DOHH2 (cell line): ENCODE measurements around the gene TMEM61.
"Not testable (repeated sequence)": the region's sequence is repeated elsewhere in the genome, so short reads cannot be mapped to it uniquely, and the experiment has no call there.

ENCODE experiments used
- H3F3A ChIP-seq: fragments of 200-600 bp; sonication (generic), shearing (Covaris generic); 2 replicates; pipeline ENCODE4 v1.6.0; 2016; ENCODE audit warnings: antibody characterized with exemption, mild to moderate bottlenecking; ENCODE audit not compliant: control insufficient read depth, insufficient read depth
- H3K27ac ChIP-seq: fragments of 200-600 bp; sonication (generic); 2 replicates; pipeline ENCODE4 v1.5.1; 2014; ENCODE audit warnings: low read depth, mild to moderate bottlenecking, low read length, moderate library complexity
- H3K27me3 ChIP-seq: fragments of 200-600 bp; sonication (generic); 2 replicates; pipeline ENCODE4 v1.6.1; 2014; ENCODE audit warnings: mild to moderate bottlenecking, low read length, mixed read lengths; ENCODE audit not compliant: control insufficient read depth
- H3K36me3 ChIP-seq: fragments of 200-600 bp; sonication (generic); 2 replicates; pipeline ENCODE4 v1.6.1; 2014; ENCODE audit warnings: mild to moderate bottlenecking, low read length, moderate library complexity, mixed read lengths; ENCODE audit not compliant: control insufficient read depth
- H3K4me1 ChIP-seq: fragments of 200-600 bp; sonication (generic); 2 replicates; pipeline ENCODE4 v1.6.1; 2014; ENCODE audit warnings: mild to moderate bottlenecking, low read length, mixed read lengths; ENCODE audit not compliant: control insufficient read depth
- H3K4me2 ChIP-seq: fragments of 200-600 bp; sonication (generic); 2 replicates; pipeline ENCODE4 v1.6.0; 2014; ENCODE audit warnings: mild to moderate bottlenecking, low read length, moderate library complexity
- H3K4me3 ChIP-seq: fragments of 200-600 bp; sonication (generic); 2 replicates; pipeline ENCODE4 v1.5.1; 2014; ENCODE audit warnings: mild to moderate bottlenecking, low read length, mixed read lengths
- H3K79me2 ChIP-seq: fragments of 200-600 bp; sonication (generic); 2 replicates; pipeline ENCODE4 v1.6.1; 2014; ENCODE audit warnings: mild to moderate bottlenecking, low read length, mixed read lengths; ENCODE audit not compliant: control insufficient read depth
- H3K9me2 ChIP-seq: fragments of 200-600 bp; sonication (generic); replicated peaks from 2 replicates; pipeline ENCODE4 v1.6.1; 2014; ENCODE audit warnings: mild to moderate bottlenecking, low read length, mixed read lengths; ENCODE audit not compliant: control insufficient read depth
- H3K9me3 ChIP-seq: fragments of 200-600 bp; sonication (generic); 2 replicates; pipeline ENCODE4 v1.6.1; 2014; ENCODE audit warnings: antibody characterized with exemption, low read length, mixed read lengths; ENCODE audit not compliant: control insufficient read depth, insufficient read depth
- H4K20me1 ChIP-seq: fragments of 200-600 bp; sonication (generic); 2 replicates; pipeline ENCODE4 v1.6.0; 2014; ENCODE audit warnings: low read depth, mild to moderate bottlenecking, antibody characterized with exemption, low read length, moderate library complexity; ENCODE audit not compliant: control insufficient read depth, insufficient read depth
- CTCF ChIP-seq: fragments of 200-600 bp; sonication (generic); IDR thresholded peaks from one replicate; pipeline ENCODE4 v1.5.1; 2014; ENCODE audit warnings: antibody characterized with exemption, mild to moderate bottlenecking, low read depth, low read length; ENCODE audit not compliant: poor library complexity, severe bottlenecking
- EZH2phosphoT487 ChIP-seq: fragments of 200-600 bp; sonication (generic); IDR thresholded peaks from 2 replicates; pipeline ENCODE4 v1.6.1; 2017; ENCODE audit warnings: borderline replicate concordance, mild to moderate bottlenecking, antibody characterized with exemption, low read length, moderate library complexity, mixed read lengths

Gene TMEM61

GRCh38 chr1:54980528-54981241, at the start of gene TMEM61:
TSS of gene TMEM61 (plus strand) at chr1:54980628. CDS start at chr1:54981066, 438 bp downstream.
- Histone ChIP-seq H3K79me2 (no peaks in the 10 kb centered on the region), H3K4me1 (no peaks in the 10 kb centered on the region), H3K36me3 (no peaks in the 10 kb centered on the region), H3F3A (no peaks in the 10 kb centered on the region), H3K4me3 (no peak within 1 kb of the TSS), H4K20me1 (no peaks in the 10 kb centered on the region), H3K27ac (no peak within 1 kb of the TSS), H3K9me3 (no peaks in the 10 kb centered on the region), H3K27me3 (peaks cover under 1% of the 10 kb centered on the region; the same call in 1 of the 2 replicates), H3K4me2 (no peak within 1 kb of the TSS), H3K9me2 (no peaks in the 10 kb centered on the region)
- TF ChIP-seq EZH2phosphoT487 (no peak), CTCF (no peak)

GRCh38 chr1:54931275-54931840, 49.1 kb upstream of the TMEM61 start:
- Histone ChIP-seq H3K9me3 (no peaks in the 10 kb centered on the region), H3F3A (no peaks in the 10 kb centered on the region), H3K27ac (no peak overlapping the region), H4K20me1 (no peaks in the 10 kb centered on the region), H3K4me3 (no peak overlapping the region), H3K36me3 (no peaks in the 10 kb centered on the region), H3K4me2 (no peak overlapping the region), H3K27me3 (no peaks in the 10 kb centered on the region; the same call in 1 of the 2 replicates), H3K9me2 (no peaks in the 10 kb centered on the region), H3K79me2 (no peaks in the 10 kb centered on the region), H3K4me1 (peaks cover 12% of the 10 kb centered on the region)
- no peak for TF ChIP-seq CTCF
- no peak for TF ChIP-seq EZH2phosphoT487

- not testable (repeated sequence) for H3K4me3 ChIP-seq, H3K36me3 ChIP-seq, H3K27me3 ChIP-seq, H3K9me3 ChIP-seq, H3K4me1 ChIP-seq, H4K20me1 ChIP-seq, H3K79me2 ChIP-seq, H3F3A ChIP-seq, H3K27ac ChIP-seq, H3K4me2 ChIP-seq, H3K9me2 ChIP-seq
Measured at GRCh38 chr1:54934081-54934480, 46.3 kb upstream of the TMEM61 start.

- Histone ChIP-seq H3K9me3 (0 out of 2 replicates have a peak, but pooled peaks cover 5% of the 10 kb centered on the region), H3F3A (no peaks in the 10 kb centered on the region), H3K9me2 (no peaks in the 10 kb centered on the region), H3K4me1 (peaks cover 8% of the 10 kb centered on the region; the same call in 1 of the 2 replicates), H3K36me3 (no peaks in the 10 kb centered on the region), H3K79me2 (no peaks in the 10 kb centered on the region), H3K27me3 (no peaks in the 10 kb centered on the region; the same call in 1 of the 2 replicates), H3K27ac (no peak overlapping the region), H3K4me3 (no peak overlapping the region), H4K20me1 (no peaks in the 10 kb centered on the region), H3K4me2 (no peak overlapping the region)
- no peak for TF ChIP-seq EZH2phosphoT487
- TF ChIP-seq CTCF: no peak
Measured at GRCh38 chr1:54934869-54935268, 45.6 kb upstream of the TMEM61 start.
